HEK293 (cell line): Measurements from ENCODE around the gene LGALS4.
"Not testable (repeated sequence)": the region's sequence is repeated elsewhere in the genome, so short reads cannot be mapped to it uniquely, and the experiment has no call there.

Experiments
- CTCF ChIA-PET: fragments of 350-600 bp; formaldehyde crosslinking; extraction: SDS; loops from one replicate; lab custom pipeline; 2021; ENCODE audit warnings: antibody characterized with exemption; lab: Yijun Ruan, JAX
- POLR2A ChIA-PET: fragments of 300-600 bp; formaldehyde crosslinking; extraction: SDS; loops from one replicate; lab custom pipeline; 2020; ENCODE audit warnings: antibody characterized with exemption, inconsistent platforms; lab: Yijun Ruan, JAX
- H3K27ac ChIP-seq: fragments of 200-500 bp; sonication (Bioruptor generic); 2 replicates; pipeline ENCODE4 v1.5.1; 2014; ENCODE audit warnings: low read depth, low read length, control low read depth, inconsistent platforms; ENCODE audit errors: extremely low read depth
- H3K36me3 ChIP-seq, 2 experiments: fragments of 200-500 bp in 1 of 2; sonication (Bioruptor generic) in 1 of 2; 1 replicate in 1 of 2; 2 replicates in 1 of 2; pipeline ENCODE4 v1.5.1; 2014 to 2017; ENCODE audit warnings: inconsistent platforms in 2 of 2, low read length in 2 of 2; ENCODE audit not compliant: control insufficient read depth in 2 of 2, insufficient read depth in 1 of 2
- H3K4me1 ChIP-seq: fragments of 200-500 bp; sonication (Bioruptor generic); 2 replicates; pipeline ENCODE4 v1.5.1; 2014; ENCODE audit warnings: mild to moderate bottlenecking, low read length, inconsistent platforms; ENCODE audit not compliant: control insufficient read depth, insufficient read depth
- H3K4me3 ChIP-seq: 2 replicates; pipeline ENCODE4 v1.5.1; 2011; ENCODE audit warnings: low read depth, mild to moderate bottlenecking, control low read depth, low read length, moderate library complexity
- H3K9me3 ChIP-seq: fragments of 200-500 bp; sonication (Bioruptor generic); 2 replicates; pipeline ENCODE4 v1.5.1; 2014; ENCODE audit warnings: low read depth, low read length, inconsistent platforms; ENCODE audit not compliant: control insufficient read depth, insufficient read depth
- INSM2 ChIP-seq: fragments of 450-650 bp; formaldehyde crosslinking; IDR thresholded peaks from 2 replicates; pipeline ENCODE4 v1.5.1; 2016; ENCODE audit warnings: missing biosample characterization, missing genetic modification characterization
- MYNN ChIP-seq: fragments of 450-650 bp; formaldehyde crosslinking; IDR thresholded peaks from 2 replicates; pipeline ENCODE4 v1.5.1; 2016; ENCODE audit warnings: missing biosample characterization, missing genetic modification characterization, borderline replicate concordance
- OSR2 ChIP-seq: fragments of 450-650 bp; formaldehyde crosslinking; IDR thresholded peaks from 2 replicates; pipeline ENCODE4 v1.5.1; 2016; ENCODE audit warnings: missing biosample characterization, missing genetic modification characterization
- OVOL3 ChIP-seq: fragments of 450-650 bp; formaldehyde crosslinking; IDR thresholded peaks from 2 replicates; pipeline ENCODE4 v1.5.1; 2016; ENCODE audit warnings: missing biosample characterization, missing genetic modification characterization
- ZBTB48 ChIP-seq: fragments of 450-650 bp; formaldehyde crosslinking; IDR thresholded peaks from 2 replicates; pipeline ENCODE4 v1.5.1; 2016; ENCODE audit warnings: missing biosample characterization, missing genetic modification characterization
- ZNF26 ChIP-seq: fragments of 450-650 bp; formaldehyde crosslinking; IDR thresholded peaks from 2 replicates; pipeline ENCODE4 v1.5.1; 2016; ENCODE audit warnings: missing biosample characterization, missing genetic modification characterization
- ZNF266 ChIP-seq: fragments of 450-650 bp; formaldehyde crosslinking; IDR thresholded peaks from 2 replicates; pipeline ENCODE4 v1.5.1; 2016; ENCODE audit warnings: missing biosample characterization, missing genetic modification characterization, low read depth
- ZNF280D ChIP-seq: fragments of 450-650 bp; formaldehyde crosslinking; IDR thresholded peaks from 2 replicates; pipeline ENCODE4 v1.5.1; 2016; ENCODE audit warnings: missing biosample characterization, missing genetic modification characterization
- ZNF513 ChIP-seq: fragments of 450-650 bp; IDR thresholded peaks from 2 replicates; pipeline ENCODE4 v1.5.1; 2018; ENCODE audit warnings: missing biosample characterization, missing genetic modification characterization
- ZNF561 ChIP-seq: fragments of 450-650 bp; IDR thresholded peaks from 2 replicates; pipeline ENCODE4 v1.5.1; 2018; ENCODE audit warnings: missing biosample characterization, missing genetic modification characterization, borderline replicate concordance
- ZNF600 ChIP-seq: fragments of 450-650 bp; formaldehyde crosslinking; IDR thresholded peaks from 2 replicates; pipeline ENCODE4 v1.5.1; 2016; ENCODE audit warnings: missing biosample characterization, missing genetic modification characterization
- ZNF629 ChIP-seq: fragments of 450-650 bp; formaldehyde crosslinking; IDR thresholded peaks from 2 replicates; pipeline ENCODE4 v1.5.1; 2017; ENCODE audit warnings: missing biosample characterization, missing genetic modification characterization
- ZNF664 ChIP-seq: fragments of 450-650 bp; formaldehyde crosslinking; IDR thresholded peaks from 2 replicates; pipeline ENCODE4 v1.5.1; 2016; ENCODE audit warnings: missing biosample characterization, missing genetic modification characterization
- ZNF707 ChIP-seq: fragments of 450-650 bp; formaldehyde crosslinking; IDR thresholded peaks from 2 replicates; pipeline ENCODE4 v1.5.1; 2016; ENCODE audit warnings: missing biosample characterization, missing genetic modification characterization
- ZNF76 ChIP-seq: fragments of 450-650 bp; formaldehyde crosslinking; IDR thresholded peaks from 2 replicates; pipeline ENCODE4; 2016; ENCODE audit warnings: low read depth, missing biosample characterization, missing genetic modification characterization, borderline replicate concordance

LGALS4 gene

GRCh38 chr19:38773469-38774177 is 39.1 kb downstream of the LGALS4 start, which contains the start of gene LGALS7 (continued):
- TF ChIP-seq OSR2 (tag by site-specific recombination) (0 out of 2 replicates have a peak, but pooled peaks have one; percentile 7), ZNF629 (tag by site-specific recombination) (no peak)

- H3K27ac ChIP-seq, H3K4me3 ChIP-seq, H3K36me3 ChIP-seq, CTCF ChIA-PET, POLR2A ChIA-PET, H3K4me1 ChIP-seq, H3K9me3 ChIP-seq: not testable (repeated sequence)
Observed at GRCh38 chr19:38771569-38771968, 41.2 kb downstream of the LGALS4 start.

GRCh38 chr19:38770949-38771275 is 41.8 kb downstream of the LGALS4 start:
- POLR2A ChIA-PET, H3K27ac ChIP-seq, H3K9me3 ChIP-seq, H3K4me1 ChIP-seq, H3K4me3 ChIP-seq, CTCF ChIA-PET, H3K36me3 ChIP-seq: not testable (repeated sequence)

GRCh38 chr19:38770228-38770948 is 42.4 kb downstream of the LGALS4 start:
- not testable (repeated sequence) for H3K9me3 ChIP-seq, H3K27ac ChIP-seq, H3K36me3 ChIP-seq, H3K4me1 ChIP-seq, H3K4me3 ChIP-seq
- ChIA-PET CTCF (interaction anchor here (0.6 to 2.0 kb wide), 23 partner anchors 8 to 196 kb away, joined by 3 to 21 read pairs (median 5); partner anchors contain the start of genes LGALS4 and LGALS7B), POLR2A (interaction anchor here (1.0 to 1.6 kb wide), 4 partner anchors 16 to 78 kb away, joined by 4 to 10 read pairs (median 8); partner anchors contain the start of gene ECH1)

GRCh38 chr19:38769635-38770211 is 43.0 kb downstream of the LGALS4 start:
- POLR2A ChIA-PET, result interaction anchor here (1.0 to 1.6 kb wide), 4 partner anchors 17 to 79 kb away, joined by 4 to 10 read pairs (median 8); partner anchors contain the start of gene ECH1
- TF ChIP-seq ZNF280D (no peak), ZNF707 (no peak), ZNF513 (no peak), ZNF26 (no peak), MYNN (tag by site-specific recombination) (no peak), ZNF664 (tag by site-specific recombination) (no peak), ZNF600 (tag by site-specific recombination) (peak; percentile 71), ZBTB48 (no peak), ZNF76 (tag by site-specific recombination) (no peak), INSM2 (tag by site-specific recombination) (no peak), ZNF561 (tag by site-specific recombination) (no peak), OVOL3 (tag by site-specific recombination) (no peak), ZNF266 (tag by site-specific recombination) (no peak)

More at GRCh38 chr19:38769635-38770211, 43.0 kb downstream of the LGALS4 start:
- Histone ChIP-seq H3K36me3 (no peaks in the 10 kb centered on the region), H3K4me1 (no peaks in the 10 kb centered on the region), H3K9me3 (no peaks in the 10 kb centered on the region), H3K4me3 (no peak overlapping the region), H3K27ac (peak overlapping the region; percentile 52; the same call in 1 of the 2 replicates)
- CTCF ChIA-PET, result interaction anchor here (0.6 to 2.0 kb wide), 35 partner anchors 8 to 1836 kb away, joined by 3 to 21 read pairs (median 4); partner anchors contain the start of genes ECH1, LGALS4 and LGALS7B
